ENCODE measurements around the gene ST3GAL6. TPM values are rescaled to one million over a fixed set of nuclear protein-coding genes. Genes with fewer than 3 reads are reported as not detected.

The ST3GAL6 gene
- total and polyA plus RNA-seq, 2 experiments from 2014 or later, result 9.6 to 16.1 TPM

GRCh38 chr3:98733053-98733811 is 29.9 kb upstream of the ST3GAL6 start:
- peak overlapping the region; percentile 82 for H3K4me3 ChIP-seq
- peaks cover 15% of the 10 kb centered on the region for H3K79me2 ChIP-seq
- TF ChIP-seq EZH2phosphoT487 (IDR thresholded peaks at IDR 0.05; ENCODE audit: low read depth, severe bottlenecking, unreplicated experiment) (no peak), EZH2 (IDR thresholded peaks at IDR 0.05; ENCODE audit: borderline replicate concordance) (no peak)
- TF ChIP-seq, protein P1, sequence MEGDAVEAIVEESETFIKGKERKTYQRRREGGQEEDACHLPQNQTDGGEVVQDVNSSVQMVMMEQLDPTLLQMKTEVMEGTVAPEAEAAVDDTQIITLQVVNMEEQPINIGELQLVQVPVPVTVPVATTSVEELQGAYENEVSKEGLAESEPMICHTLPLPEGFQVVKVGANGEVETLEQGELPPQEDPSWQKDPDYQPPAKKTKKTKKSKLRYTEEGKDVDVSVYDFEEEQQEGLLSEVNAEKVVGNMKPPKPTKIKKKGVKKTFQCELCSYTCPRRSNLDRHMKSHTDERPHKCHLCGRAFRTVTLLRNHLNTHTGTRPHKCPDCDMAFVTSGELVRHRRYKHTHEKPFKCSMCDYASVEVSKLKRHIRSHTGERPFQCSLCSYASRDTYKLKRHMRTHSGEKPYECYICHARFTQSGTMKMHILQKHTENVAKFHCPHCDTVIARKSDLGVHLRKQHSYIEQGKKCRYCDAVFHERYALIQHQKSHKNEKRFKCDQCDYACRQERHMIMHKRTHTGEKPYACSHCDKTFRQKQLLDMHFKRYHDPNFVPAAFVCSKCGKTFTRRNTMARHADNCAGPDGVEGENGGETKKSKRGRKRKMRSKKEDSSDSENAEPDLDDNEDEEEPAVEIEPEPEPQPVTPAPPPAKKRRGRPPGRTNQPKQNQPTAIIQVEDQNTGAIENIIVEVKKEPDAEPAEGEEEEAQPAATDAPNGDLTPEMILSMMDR (IDR thresholded peaks at IDR 0.05; ENCODE audit: poor library complexity), result no peak
- H3K36me3 ChIP-seq (replicated peaks; ENCODE audit: insufficient read depth, low read depth), result no peaks in the 10 kb centered on the region
- DNase-seq (ENCODE audit: low spot score), result peak; percentile 50
- H3K4me1 ChIP-seq (ENCODE audit: insufficient read depth), result peaks cover 8% of the 10 kb centered on the region
- H3K4me2 ChIP-seq, result peak overlapping the region; percentile 92
- H3K27me3 ChIP-seq, result no peaks in the 10 kb centered on the region
- under 1% methylated on average over 44 of the region's 44 CpGs for WGBS (ENCODE audit: low lambda C conversion rate, missing lambda C conversion rate)
- no peaks in the 10 kb centered on the region for H3K9me2 ChIP-seq (replicated peaks; ENCODE audit: insufficient read depth)
- H4K20me1 ChIP-seq (ENCODE audit: insufficient read depth, poor library complexity, severe bottlenecking), result no peaks in the 10 kb centered on the region
- peak overlapping the region; percentile 71 for H3K27ac ChIP-seq
- no peaks in the 10 kb centered on the region for H3K9me3 ChIP-seq (ENCODE audit: low read depth)
- H2AFZ ChIP-seq, result peak overlapping the region; percentile 78

- H3K4me2 ChIP-seq, result peak overlapping the region; percentile 92
- no peaks in the 10 kb centered on the region for H3K27me3 ChIP-seq
- TF ChIP-seq EZH2phosphoT487 (IDR thresholded peaks at IDR 0.05; ENCODE audit: low read depth, severe bottlenecking, unreplicated experiment), result no peak
- no peak for TF ChIP-seq EZH2 (IDR thresholded peaks at IDR 0.05; ENCODE audit: borderline replicate concordance)
- TF ChIP-seq, protein P1 (IDR thresholded peaks at IDR 0.05; ENCODE audit: poor library complexity), result no peak
- WGBS (ENCODE audit: low lambda C conversion rate, missing lambda C conversion rate), result 4% methylated on average over 15 of the region's 15 CpGs
- H3K79me2 ChIP-seq, result peaks cover 15% of the 10 kb centered on the region
- H4K20me1 ChIP-seq (ENCODE audit: insufficient read depth, poor library complexity, severe bottlenecking), result no peaks in the 10 kb centered on the region
- H3K27ac ChIP-seq, result peak overlapping the region; percentile 71
- H3K9me3 ChIP-seq (ENCODE audit: low read depth), result no peaks in the 10 kb centered on the region
- H3K9me2 ChIP-seq (replicated peaks; ENCODE audit: insufficient read depth), result no peaks in the 10 kb centered on the region
- DNase-seq (ENCODE audit: low spot score), result peak; percentile 27
- no peaks in the 10 kb centered on the region for H3K36me3 ChIP-seq (replicated peaks; ENCODE audit: insufficient read depth, low read depth)
- peak overlapping the region; percentile 78 for H2AFZ ChIP-seq
- peak overlapping the region; percentile 82 for H3K4me3 ChIP-seq
- H3K4me1 ChIP-seq (ENCODE audit: insufficient read depth), result peaks cover 8% of the 10 kb centered on the region
Observed at GRCh38 chr3:98733812-98734281, 29.3 kb upstream of the ST3GAL6 start.

GRCh38 chr3:98734306-98734705 is 28.8 kb upstream of the ST3GAL6 start:
- Histone ChIP-seq H3K36me3 (replicated peaks; ENCODE audit: insufficient read depth, low read depth) (no peaks in the 10 kb centered on the region), H2AFZ (peak overlapping the region; percentile 78), H3K27ac (peak overlapping the region; percentile 23), H3K4me2 (peak overlapping the region; percentile 92), H4K20me1 (ENCODE audit: insufficient read depth, poor library complexity, severe bottlenecking) (no peaks in the 10 kb centered on the region), H3K9me3 (ENCODE audit: low read depth) (no peaks in the 10 kb centered on the region), H3K4me3 (peak overlapping the region; percentile 82), H3K9me2 (replicated peaks; ENCODE audit: insufficient read depth) (no peaks in the 10 kb centered on the region), H3K79me2 (peaks cover 15% of the 10 kb centered on the region), H3K27me3 (no peaks in the 10 kb centered on the region), H3K4me1 (ENCODE audit: insufficient read depth) (peaks cover 8% of the 10 kb centered on the region)
- WGBS (ENCODE audit: low lambda C conversion rate, missing lambda C conversion rate), result 20% methylated on average over 4 of the region's 4 CpGs
- DNase-seq (ENCODE audit: low spot score), result no peak
- no peak for TF ChIP-seq EZH2 (IDR thresholded peaks at IDR 0.05; ENCODE audit: borderline replicate concordance)
- TF ChIP-seq, protein P1 (IDR thresholded peaks at IDR 0.05; ENCODE audit: poor library complexity), result no peak
- TF ChIP-seq EZH2phosphoT487 (IDR thresholded peaks at IDR 0.05; ENCODE audit: low read depth, severe bottlenecking, unreplicated experiment), result no peak
